ENCODE data around the gene MATN1.
A peak's percentile ranks its signal among the peaks of the same experiment; 100 is the strongest.

The MATN1 gene

GRCh38 chr1:30744060-30744756 lies 20.8 kb upstream of the MATN1 start:
- no peak for DNase-seq

- peak; percentile 24 for DNase-seq
These were observed 20.2 kb upstream of the MATN1 start for GRCh38 chr1:30743584-30744059.

GRCh38 chr1:30742963-30743559 lies 19.7 kb upstream of the MATN1 start:
- no peak for DNase-seq

GRCh38 chr1:30742300-30742962 lies 19.0 kb upstream of the MATN1 start:
- no peak for DNase-seq

GRCh38 chr1:30741239-30741894 lies 18.0 kb upstream of the MATN1 start:
- DNase-seq: peak; percentile 32

GRCh38 chr1:30740251-30741238 lies 17.2 kb upstream of the MATN1 start:
- DNase-seq: no peak

GRCh38 chr1:30739601-30740000 lies 16.2 kb upstream of the MATN1 start:
- no peak for DNase-seq

- DNase-seq: no peak
These were observed 15.6 kb upstream of the MATN1 start for GRCh38 chr1:30738715-30739559.

- peak; percentile 11 for DNase-seq
These were observed 14.8 kb upstream of the MATN1 start for GRCh38 chr1:30738040-30738714.

GRCh38 chr1:30737357-30738039 lies 14.1 kb upstream of the MATN1 start:
- DNase-seq: no peak

- DNase-seq: no peak
These were observed 12.5 kb upstream of the MATN1 start for GRCh38 chr1:30735668-30736498.

- DNase-seq: peak; percentile 98
These were observed 11.7 kb upstream of the MATN1 start for GRCh38 chr1:30735124-30735523.

- DNase-seq: no peak
These were observed 11.2 kb upstream of the MATN1 start for GRCh38 chr1:30734580-30734979.

- no peak for DNase-seq
These were observed 10.7 kb upstream of the MATN1 start for GRCh38 chr1:30734106-30734505.

GRCh38 chr1:30733493-30733892 lies 10.1 kb upstream of the MATN1 start:
- no peak for DNase-seq

- no peak for DNase-seq
These were observed 9.1 kb upstream of the MATN1 start for GRCh38 chr1:30732277-30732996.

- DNase-seq: no peak
These were observed 8.5 kb upstream of the MATN1 start for GRCh38 chr1:30731806-30732276.

- no peak for DNase-seq
These were observed 7.9 kb upstream of the MATN1 start for GRCh38 chr1:30731109-30731805.
